HG02623 (cell line): Measurements from ENCODE around the gene TSPAN17.

Experiments used
- ATAC-seq: cut with Tn5 transposase; IDR thresholded peaks from one replicate; pipeline ENCODE4 v1.9.1; 2021; ENCODE audit warnings: moderate library complexity; ENCODE audit not compliant: unreplicated experiment

Gene TSPAN17

GRCh38 chr5:176700239-176700847, 53.1 kb downstream of the TSPAN17 start:
- ATAC-seq: no peak

- ATAC-seq: no peak
Measured at GRCh38 chr5:176702671-176703641, 55.7 kb downstream of the TSPAN17 start.

- no peak for ATAC-seq
Measured at GRCh38 chr5:176703857-176704256, 56.6 kb downstream of the TSPAN17 start.

DNA sequence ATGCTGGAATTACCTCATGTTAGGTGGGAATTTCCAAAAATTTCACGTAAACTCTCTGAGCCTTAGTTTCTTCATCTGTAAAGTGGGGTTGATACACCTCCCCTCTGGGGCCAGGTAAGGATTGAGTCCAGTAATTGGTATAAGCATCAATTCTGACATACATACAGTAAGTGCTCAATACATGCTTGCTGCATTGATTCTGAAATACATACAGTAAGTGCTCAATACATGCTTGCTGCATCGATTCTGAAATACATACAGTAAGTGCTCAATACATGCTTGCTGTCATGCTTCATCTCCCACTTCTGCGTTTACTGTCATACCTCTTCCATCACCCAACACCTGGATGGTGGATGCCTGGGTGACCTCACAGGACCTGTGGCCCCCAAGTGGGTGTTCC, 57.1 kb downstream of the TSPAN17 start:
- no peak for ATAC-seq

DNA sequence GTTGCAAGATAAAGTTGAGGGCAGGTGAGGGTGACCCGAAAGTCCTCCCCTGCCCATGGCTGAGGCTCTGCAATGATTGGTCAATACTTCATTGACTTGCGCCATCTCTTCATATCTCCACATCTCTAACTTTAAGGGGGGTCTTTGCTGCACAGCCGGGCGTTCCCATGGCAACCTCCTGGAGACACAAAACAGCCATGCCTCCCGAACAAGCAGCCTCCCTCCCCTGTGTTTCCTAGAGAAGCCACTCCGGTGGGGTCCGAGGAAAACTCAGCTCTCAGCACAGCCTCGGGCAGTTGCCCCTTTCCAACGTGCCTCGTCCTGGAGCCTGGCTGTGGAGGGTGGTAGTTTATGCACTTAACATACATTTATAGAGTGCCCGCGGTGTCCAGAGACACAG, 57.5 kb downstream of the TSPAN17 start:
- no peak for ATAC-seq
